Chondrocyte (in vitro differentiated cells): ENCODE data around the gene APRT. TPM values are rescaled to one million over a fixed set of nuclear protein-coding genes. Genes with fewer than 3 reads are reported as not detected.

Source experiments
- DNase-seq: peaks from one replicate; pipeline ENCODE4 v3.0.0; 2021; ENCODE audit warnings: mixed read lengths, low spot score
- H3K27ac Mint-ChIP-seq: one replicate; pipeline ENCODE4 v1.8.0; 2021; ENCODE audit warnings: mild to moderate bottlenecking, moderate library complexity, mixed read lengths; ENCODE audit not compliant: unreplicated experiment
- H3K27me3 Mint-ChIP-seq: 2 replicates; pipeline ENCODE4 v1.8.0; 2021; ENCODE audit warnings: low read depth, mixed read lengths
- H3K36me3 Mint-ChIP-seq: 2 replicates; pipeline ENCODE4 v1.8.0; 2021; ENCODE audit warnings: low read depth, mixed read lengths
- H3K4me1 Mint-ChIP-seq: 2 replicates; pipeline ENCODE4 v1.8.0; 2021; ENCODE audit warnings: low read depth, mild to moderate bottlenecking, mixed read lengths
- H3K4me3 Mint-ChIP-seq: one replicate; pipeline ENCODE4 v1.8.0; 2021; ENCODE audit warnings: mild to moderate bottlenecking, moderate library complexity, mixed read lengths; ENCODE audit not compliant: unreplicated experiment
- H3K9me3 Mint-ChIP-seq: 2 replicates; pipeline ENCODE4 v1.8.0; 2021; ENCODE audit warnings: low read depth, mixed read lengths
- CTCF ChIP-seq: fragments of 200-600 bp; sonication (generic); IDR thresholded peaks from 2 replicates; pipeline ENCODE4 v1.5.0; 2021; ENCODE audit warnings: antibody characterized with exemption, mild to moderate bottlenecking, moderate library complexity
- total RNA-seq: library from RNA; stranded (reverse); gene quantifications from 3 replicates; pipeline ENCODE4 v1.2.1, GENCODE V29; 2021

Gene APRT
- total RNA-seq, 1 donor from 2014 or later = 68.8 TPM

- DNase-seq = no peak
- TF ChIP-seq CTCF = no peak
- Mint-ChIP-seq H3K4me3 (no peak overlapping the region), H3K27ac (peak overlapping the region; percentile 27), H3K27me3 (no peaks in the 10 kb centered on the region), H3K36me3 (no peaks in the 10 kb centered on the region), H3K4me1 (peaks cover 72% of the 10 kb centered on the region), H3K9me3 (no peaks in the 10 kb centered on the region)
Measured at GRCh38 chr16:88779406-88780141, 32.2 kb downstream of the APRT start.

- H3K9me3 Mint-ChIP-seq = no peaks in the 10 kb centered on the region
- no peak for DNase-seq
- H3K27me3 Mint-ChIP-seq = no peaks in the 10 kb centered on the region
- H3K36me3 Mint-ChIP-seq = no peaks in the 10 kb centered on the region
- H3K4me3 Mint-ChIP-seq = no peak overlapping the region
- H3K4me1 Mint-ChIP-seq = peaks cover 80% of the 10 kb centered on the region
- TF ChIP-seq CTCF = no peak
- no peak overlapping the region for H3K27ac Mint-ChIP-seq
Measured at GRCh38 chr16:88778541-88779065, 33.1 kb downstream of the APRT start.

GRCh38 chr16:88778271-88778525 is 33.5 kb downstream of the APRT start:
- Mint-ChIP-seq H3K27ac (no peak overlapping the region), H3K27me3 (no peaks in the 10 kb centered on the region), H3K9me3 (no peaks in the 10 kb centered on the region), H3K4me3 (no peak overlapping the region), H3K36me3 (no peaks in the 10 kb centered on the region), H3K4me1 (peaks cover 80% of the 10 kb centered on the region)
- DNase-seq = no peak
- TF ChIP-seq CTCF = no peak

- DNase-seq = no peak
- peaks cover 80% of the 10 kb centered on the region for H3K4me1 Mint-ChIP-seq
- no peak overlapping the region for H3K27ac Mint-ChIP-seq
- no peaks in the 10 kb centered on the region for H3K36me3 Mint-ChIP-seq
- no peak overlapping the region for H3K4me3 Mint-ChIP-seq
- no peak for TF ChIP-seq CTCF
- H3K9me3 Mint-ChIP-seq = no peaks in the 10 kb centered on the region
- H3K27me3 Mint-ChIP-seq = no peaks in the 10 kb centered on the region
Measured at GRCh38 chr16:88777471-88778270, 34.1 kb downstream of the APRT start.

- H3K9me3 Mint-ChIP-seq = no peaks in the 10 kb centered on the region
- no peaks in the 10 kb centered on the region for H3K36me3 Mint-ChIP-seq
- H3K27me3 Mint-ChIP-seq = no peaks in the 10 kb centered on the region
- no peak overlapping the region for H3K27ac Mint-ChIP-seq
- H3K4me3 Mint-ChIP-seq = no peak overlapping the region
- no peak for DNase-seq
- peaks cover 76% of the 10 kb centered on the region for H3K4me1 Mint-ChIP-seq
- no peak for TF ChIP-seq CTCF
Measured at GRCh38 chr16:88775825-88776224, 35.9 kb downstream of the APRT start.
